Mucosa of descending colon (tissue), 3 donors: ENCODE measurements around the gene KIRREL3. TPM values are rescaled to one million over a fixed set of nuclear protein-coding genes. Genes with fewer than 3 reads are reported as not detected.

Experiments used
- ATAC-seq: fragments of 200-7000 bp; cut with Tn5 transposase; one replicate; pipeline ENCODE4 v1.9.1; 2020; ENCODE audit warnings: mild to moderate bottlenecking, moderate library complexity
- DNase-seq, 3 donors: peaks; one replicate each; pipeline ENCODE4 v3.0.0-alpha.2; 2020
- H3K36me3 ChIP-seq: fragments of 200-600 bp; one replicate; pipeline ENCODE4 v1.8.0; 2021; ENCODE audit warnings: low read depth, mild to moderate bottlenecking
- H3K4me1 ChIP-seq: fragments of 200-600 bp; one replicate; pipeline ENCODE4 v1.8.0; 2021; ENCODE audit warnings: low read depth, mild to moderate bottlenecking
- H3K4me3 ChIP-seq: fragments of 200-600 bp; one replicate; pipeline ENCODE4 v1.8.0; 2021; ENCODE audit warnings: mild to moderate bottlenecking
- H3K9me3 ChIP-seq: fragments of 200-600 bp; one replicate; pipeline ENCODE4 v1.8.0; 2021; ENCODE audit warnings: mild to moderate bottlenecking
- intact Hi-C, 2 donors: fragments of 100-400 bp; cut with DNase I in 1 of 2; cut with micrococcal nuclease in 1 of 2; formaldehyde crosslinking; loops; one replicate each; pipeline versions ENCODE4 v1.11.0 to v1.11.1; 2022; cut with DNase I, micrococcal nuclease
- total RNA-seq, 3 donors: library from RNA; stranded (reverse); fragmentation: NEBNext Ultra II Directional in 2 of 3; extraction: Animal tissue kit (Norgen Biotek cat#: 25700) in 2 of 3; gene quantifications; one replicate each; pipeline versions ENCODE4 v1.2.1 to v1.2.4, GENCODE V29; 2021 to 2023
- TF ChIP-seq, protein P1 (sequence below): fragments of 200-600 bp; IDR thresholded peaks from one replicate; pipeline ENCODE4 v1.8.0; 2022; ENCODE audit warnings: antibody characterized with exemption, mild to moderate bottlenecking
- donor health status: DM: no; HTN: no; CAD: no; lungs with moderate emphysema.
- donor health status: DM: no; HTN: no; CAD: no.
- donor health status: DM: no; HTN: yes; CAD: no.

Gene KIRREL3
- total RNA-seq, 3 donors from 2014 or later, result 0.23 to 2.4 (median 0.70) TPM

DNA sequence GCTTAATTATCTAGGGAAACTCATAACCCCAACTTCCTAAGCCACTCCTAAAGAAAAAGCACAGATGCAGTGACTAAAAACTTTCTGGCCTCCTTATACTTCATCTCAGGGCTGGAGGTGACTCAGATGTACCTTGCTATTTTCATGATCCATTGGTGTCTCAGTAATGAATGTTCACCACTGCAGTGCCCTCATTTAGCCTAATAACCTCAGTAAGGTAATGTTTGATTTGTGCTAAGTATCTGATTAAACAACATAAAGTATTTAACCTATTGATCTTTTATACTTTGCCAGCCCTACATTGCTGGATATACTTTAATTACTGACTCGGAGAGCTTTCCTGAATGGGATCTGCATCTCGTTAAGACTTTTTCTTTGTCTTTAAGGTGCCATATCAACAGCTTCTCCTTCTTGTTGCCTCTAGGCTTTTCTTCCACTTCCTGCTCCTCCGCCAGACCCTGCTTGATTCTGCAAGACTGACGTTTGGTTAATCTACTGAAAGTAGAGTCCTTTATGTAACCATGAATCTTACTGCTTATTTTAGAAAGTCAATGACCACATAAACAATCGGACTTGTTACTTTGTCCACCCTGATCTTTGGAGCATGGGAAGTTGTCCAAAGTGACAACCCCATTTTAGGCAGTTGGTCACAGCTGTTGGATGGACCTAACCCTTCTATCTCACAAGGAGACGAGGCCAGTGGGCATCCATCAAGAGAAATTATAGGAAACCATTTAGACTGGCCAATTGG is 342.1 kb downstream of the KIRREL3 start:
- DNase-seq, result no peak
- no peak overlapping the region for H3K4me3 ChIP-seq
- no peaks in the 10 kb centered on the region for H3K9me3 ChIP-seq
- no peaks in the 10 kb centered on the region for H3K36me3 ChIP-seq
- H3K4me1 ChIP-seq, result no peaks in the 10 kb centered on the region
- no peak for ATAC-seq
- intact Hi-C loops, result no loop called here
- TF ChIP-seq, protein P1, sequence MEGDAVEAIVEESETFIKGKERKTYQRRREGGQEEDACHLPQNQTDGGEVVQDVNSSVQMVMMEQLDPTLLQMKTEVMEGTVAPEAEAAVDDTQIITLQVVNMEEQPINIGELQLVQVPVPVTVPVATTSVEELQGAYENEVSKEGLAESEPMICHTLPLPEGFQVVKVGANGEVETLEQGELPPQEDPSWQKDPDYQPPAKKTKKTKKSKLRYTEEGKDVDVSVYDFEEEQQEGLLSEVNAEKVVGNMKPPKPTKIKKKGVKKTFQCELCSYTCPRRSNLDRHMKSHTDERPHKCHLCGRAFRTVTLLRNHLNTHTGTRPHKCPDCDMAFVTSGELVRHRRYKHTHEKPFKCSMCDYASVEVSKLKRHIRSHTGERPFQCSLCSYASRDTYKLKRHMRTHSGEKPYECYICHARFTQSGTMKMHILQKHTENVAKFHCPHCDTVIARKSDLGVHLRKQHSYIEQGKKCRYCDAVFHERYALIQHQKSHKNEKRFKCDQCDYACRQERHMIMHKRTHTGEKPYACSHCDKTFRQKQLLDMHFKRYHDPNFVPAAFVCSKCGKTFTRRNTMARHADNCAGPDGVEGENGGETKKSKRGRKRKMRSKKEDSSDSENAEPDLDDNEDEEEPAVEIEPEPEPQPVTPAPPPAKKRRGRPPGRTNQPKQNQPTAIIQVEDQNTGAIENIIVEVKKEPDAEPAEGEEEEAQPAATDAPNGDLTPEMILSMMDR, result no peak

DNA sequence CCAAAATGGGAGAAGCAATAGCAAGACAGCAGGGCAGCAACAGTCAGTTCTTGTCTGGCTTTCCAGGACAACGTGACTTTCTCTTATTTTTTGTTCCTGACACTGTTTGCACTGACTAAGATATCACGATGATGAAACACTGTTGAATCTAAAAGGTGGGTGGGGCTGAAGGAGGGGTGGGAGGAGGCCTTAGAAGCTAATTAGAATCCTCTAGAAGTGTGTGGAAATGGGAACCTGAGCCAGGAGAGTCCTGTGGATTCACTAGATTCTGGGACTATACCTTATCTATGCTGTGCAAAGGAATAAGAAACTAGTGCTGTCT is 344.8 kb downstream of the KIRREL3 start:
- Histone ChIP-seq H3K4me3 (no peak overlapping the region), H3K36me3 (no peaks in the 10 kb centered on the region), H3K4me1 (no peaks in the 10 kb centered on the region), H3K9me3 (no peaks in the 10 kb centered on the region)
- DNase-seq, result no peak
- intact Hi-C loops, result no loop called here
- TF ChIP-seq, protein P1, result no peak
- ATAC-seq, result no peak

DNA sequence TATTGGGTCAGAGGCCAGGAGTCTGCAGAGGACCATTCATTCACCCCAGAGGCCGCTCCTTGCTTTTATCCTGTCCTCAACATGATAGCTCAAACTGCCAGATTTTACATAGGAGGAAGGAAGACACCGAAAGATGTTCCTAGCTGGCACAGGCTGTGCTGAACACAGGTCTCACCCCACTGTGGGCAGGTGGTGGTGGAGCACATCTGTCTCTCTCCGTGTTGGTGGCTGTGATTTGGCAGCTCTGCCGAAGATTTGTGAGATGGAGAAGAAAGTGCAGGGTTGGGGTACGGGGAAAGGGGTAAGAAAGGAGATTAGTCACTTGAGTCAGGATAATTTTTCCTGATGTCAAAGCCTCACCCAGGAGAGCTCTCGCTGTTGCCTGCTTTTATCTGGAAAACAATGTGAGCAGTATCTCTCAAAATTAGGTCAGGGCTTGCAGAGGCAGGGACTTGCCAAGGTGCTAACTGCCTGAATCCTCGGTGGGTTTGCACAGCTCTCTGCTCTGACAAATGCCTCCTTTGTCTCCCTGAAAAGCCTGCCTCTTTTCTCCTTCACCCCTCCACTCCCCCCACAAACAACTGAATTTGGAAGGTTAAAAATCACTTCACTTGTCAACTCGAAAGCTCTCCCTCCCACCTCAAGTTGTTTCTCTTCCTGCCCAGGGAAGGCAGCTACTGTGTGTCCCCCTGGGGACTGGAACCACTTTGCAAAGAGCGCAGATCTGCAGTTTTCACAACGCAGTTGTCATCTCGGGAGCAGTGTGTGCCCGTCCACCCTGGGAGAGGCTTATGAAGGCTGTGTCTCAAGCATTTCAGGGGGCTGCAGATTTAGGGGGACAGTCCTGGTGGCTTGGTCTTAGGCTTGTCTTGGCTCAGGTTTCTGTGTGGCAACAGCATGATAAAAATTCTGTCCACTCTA is 345.4 kb downstream of the KIRREL3 start:
- DNase-seq, result no peak
- intact Hi-C loops, result no loop called here
- H3K36me3 ChIP-seq, result no peaks in the 10 kb centered on the region
- no peaks in the 10 kb centered on the region for H3K9me3 ChIP-seq
- H3K4me3 ChIP-seq, result no peak overlapping the region
- no peak for ATAC-seq
- TF ChIP-seq, protein P1, result no peak
- no peaks in the 10 kb centered on the region for H3K4me1 ChIP-seq

DNA sequence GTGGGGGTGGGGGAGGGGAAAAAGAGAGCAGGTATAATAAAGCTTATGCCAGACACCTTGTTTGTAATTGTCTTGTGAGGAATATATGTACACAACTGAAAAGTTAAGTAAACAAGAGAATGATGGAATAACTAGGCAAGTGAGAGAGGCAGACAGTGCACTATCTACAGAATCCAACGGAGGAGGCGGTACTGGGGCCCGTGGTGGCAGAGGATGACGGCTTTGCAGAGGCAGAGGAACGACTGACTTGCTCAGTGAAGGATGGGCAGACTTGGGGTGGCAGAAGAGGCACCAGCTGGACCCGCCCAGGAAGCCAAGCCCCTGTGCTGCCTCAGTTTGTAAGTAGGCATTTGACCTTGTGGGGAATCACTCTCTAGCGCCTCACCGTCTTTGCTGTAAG is 347.5 kb downstream of the KIRREL3 start:
- Histone ChIP-seq H3K36me3 (no peaks in the 10 kb centered on the region), H3K4me3 (no peak overlapping the region), H3K4me1 (no peaks in the 10 kb centered on the region), H3K9me3 (no peaks in the 10 kb centered on the region)
- ATAC-seq, result no peak
- DNase-seq, result no peak
- TF ChIP-seq, protein P1, result no peak
- intact Hi-C loops, result no loop called here

DNA sequence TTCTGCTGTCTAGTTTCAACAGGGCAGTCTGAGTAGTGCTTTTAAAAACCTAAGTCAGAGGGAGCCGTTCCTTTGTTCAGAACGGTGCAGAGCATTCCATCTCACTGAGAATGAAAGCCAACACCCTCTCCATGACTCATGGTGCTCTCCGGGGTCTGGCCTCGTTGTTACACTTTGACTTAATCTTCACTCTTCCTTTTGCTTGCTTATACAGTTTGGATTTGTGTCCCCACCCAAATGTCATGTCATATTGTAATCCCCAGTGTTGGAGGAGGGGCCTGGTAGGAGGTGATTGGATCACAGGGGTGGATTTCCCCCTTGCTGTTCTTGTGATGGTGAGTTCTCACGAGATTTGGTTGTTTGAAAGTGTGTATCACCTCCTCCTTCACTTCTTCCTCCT is 352.8 kb downstream of the KIRREL3 start:
- no peak for ATAC-seq
- no peaks in the 10 kb centered on the region for H3K9me3 ChIP-seq
- H3K4me3 ChIP-seq, result no peak overlapping the region
- intact Hi-C loops, result no loop called here
- TF ChIP-seq, protein P1, result no peak
- DNase-seq, result no peak
- no peaks in the 10 kb centered on the region for H3K36me3 ChIP-seq
- no peaks in the 10 kb centered on the region for H3K4me1 ChIP-seq
